Measurements from ENCODE around the gene LRRIQ3. TPM values are rescaled to one million over a fixed set of nuclear protein-coding genes. Genes with fewer than 3 reads are reported as not detected.

LRRIQ3 gene
- total RNA-seq, 1 experiment from 2014 or later, result 0.85 TPM

DNA sequence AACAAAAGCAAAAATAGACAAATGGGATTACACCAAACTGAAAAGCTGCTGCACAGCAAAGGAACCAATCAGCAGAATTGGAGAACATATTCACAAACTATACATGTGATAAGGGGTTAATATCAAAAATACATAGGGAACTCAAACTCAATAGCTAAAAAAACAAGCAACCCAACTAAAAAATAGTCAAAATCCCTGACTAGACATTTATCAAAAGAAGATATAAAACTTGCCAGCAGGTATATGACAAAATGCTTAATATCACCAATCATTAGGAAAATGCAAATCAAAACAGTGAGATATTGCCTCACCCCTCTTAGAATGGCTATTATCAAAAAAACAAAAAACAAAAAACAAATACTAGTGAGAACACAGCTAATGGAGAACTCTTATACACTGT is 140.3 kb downstream of the LRRIQ3 start:
- H3K4me1 ChIP-seq (ENCODE audit: control insufficient read depth, insufficient read depth, low read length), result no peaks in the 10 kb centered on the region
- no peaks in the 10 kb centered on the region for H3K36me3 ChIP-seq (ENCODE audit: control insufficient read depth, insufficient read depth, low read length)
- in situ Hi-C loops (cut with HindIII; ENCODE audit: low pct_unique_long_range_greater_than_20kb, low sequenced_read_pairs), result no loop called here
- TF ChIP-seq SIN3A (IDR thresholded peaks at IDR 0.05; ENCODE audit: borderline replicate concordance, insufficient read depth, low read depth, low read length) (no peak), TCF7L2 (IDR thresholded peaks at IDR 0.05; ENCODE audit: low read depth, low read length) (no peak), POLR2AphosphoS5 (IDR thresholded peaks at IDR 0.05; ENCODE audit: low read depth, low read length) (no peak)
- TF ChIP-seq, protein P1, sequence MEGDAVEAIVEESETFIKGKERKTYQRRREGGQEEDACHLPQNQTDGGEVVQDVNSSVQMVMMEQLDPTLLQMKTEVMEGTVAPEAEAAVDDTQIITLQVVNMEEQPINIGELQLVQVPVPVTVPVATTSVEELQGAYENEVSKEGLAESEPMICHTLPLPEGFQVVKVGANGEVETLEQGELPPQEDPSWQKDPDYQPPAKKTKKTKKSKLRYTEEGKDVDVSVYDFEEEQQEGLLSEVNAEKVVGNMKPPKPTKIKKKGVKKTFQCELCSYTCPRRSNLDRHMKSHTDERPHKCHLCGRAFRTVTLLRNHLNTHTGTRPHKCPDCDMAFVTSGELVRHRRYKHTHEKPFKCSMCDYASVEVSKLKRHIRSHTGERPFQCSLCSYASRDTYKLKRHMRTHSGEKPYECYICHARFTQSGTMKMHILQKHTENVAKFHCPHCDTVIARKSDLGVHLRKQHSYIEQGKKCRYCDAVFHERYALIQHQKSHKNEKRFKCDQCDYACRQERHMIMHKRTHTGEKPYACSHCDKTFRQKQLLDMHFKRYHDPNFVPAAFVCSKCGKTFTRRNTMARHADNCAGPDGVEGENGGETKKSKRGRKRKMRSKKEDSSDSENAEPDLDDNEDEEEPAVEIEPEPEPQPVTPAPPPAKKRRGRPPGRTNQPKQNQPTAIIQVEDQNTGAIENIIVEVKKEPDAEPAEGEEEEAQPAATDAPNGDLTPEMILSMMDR (IDR thresholded peaks at IDR 0.05), result no peak
- TF ChIP-seq, protein P2, sequence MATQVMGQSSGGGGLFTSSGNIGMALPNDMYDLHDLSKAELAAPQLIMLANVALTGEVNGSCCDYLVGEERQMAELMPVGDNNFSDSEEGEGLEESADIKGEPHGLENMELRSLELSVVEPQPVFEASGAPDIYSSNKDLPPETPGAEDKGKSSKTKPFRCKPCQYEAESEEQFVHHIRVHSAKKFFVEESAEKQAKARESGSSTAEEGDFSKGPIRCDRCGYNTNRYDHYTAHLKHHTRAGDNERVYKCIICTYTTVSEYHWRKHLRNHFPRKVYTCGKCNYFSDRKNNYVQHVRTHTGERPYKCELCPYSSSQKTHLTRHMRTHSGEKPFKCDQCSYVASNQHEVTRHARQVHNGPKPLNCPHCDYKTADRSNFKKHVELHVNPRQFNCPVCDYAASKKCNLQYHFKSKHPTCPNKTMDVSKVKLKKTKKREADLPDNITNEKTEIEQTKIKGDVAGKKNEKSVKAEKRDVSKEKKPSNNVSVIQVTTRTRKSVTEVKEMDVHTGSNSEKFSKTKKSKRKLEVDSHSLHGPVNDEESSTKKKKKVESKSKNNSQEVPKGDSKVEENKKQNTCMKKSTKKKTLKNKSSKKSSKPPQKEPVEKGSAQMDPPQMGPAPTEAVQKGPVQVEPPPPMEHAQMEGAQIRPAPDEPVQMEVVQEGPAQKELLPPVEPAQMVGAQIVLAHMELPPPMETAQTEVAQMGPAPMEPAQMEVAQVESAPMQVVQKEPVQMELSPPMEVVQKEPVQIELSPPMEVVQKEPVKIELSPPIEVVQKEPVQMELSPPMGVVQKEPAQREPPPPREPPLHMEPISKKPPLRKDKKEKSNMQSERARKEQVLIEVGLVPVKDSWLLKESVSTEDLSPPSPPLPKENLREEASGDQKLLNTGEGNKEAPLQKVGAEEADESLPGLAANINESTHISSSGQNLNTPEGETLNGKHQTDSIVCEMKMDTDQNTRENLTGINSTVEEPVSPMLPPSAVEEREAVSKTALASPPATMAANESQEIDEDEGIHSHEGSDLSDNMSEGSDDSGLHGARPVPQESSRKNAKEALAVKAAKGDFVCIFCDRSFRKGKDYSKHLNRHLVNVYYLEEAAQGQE (IDR thresholded peaks at IDR 0.05; ENCODE audit: insufficient read depth in 1 of 2, low read depth in 2 of 2, low read length in 1 of 2), result no peak
- intact Hi-C loops (cut with micrococcal nuclease; ENCODE audit: unreplicated experiment), result no loop called here
- POLR2A ChIA-PET, result no interaction called here
- BruUV-seq (replicated peaks), result no TSS peak
- no peak for ATAC-seq
- no peak overlapping the region for H3K27ac ChIP-seq (ENCODE audit: low read length)
- no peak for DNase-seq (ENCODE audit: low read depth, low spot score)
- H3K4me3 ChIP-seq (ENCODE audit: low read depth in 2 of 2, low read length in 2 of 2), result no peak overlapping the region
- CTCF ChIA-PET, result no interaction called here
- H3K27me3 ChIP-seq (ENCODE audit: control insufficient read depth, insufficient read depth, low read length), result no peaks in the 10 kb centered on the region
- H3K9me3 ChIP-seq (ENCODE audit: control insufficient read depth, insufficient read depth, low read depth, low read length), result no peaks in the 10 kb centered on the region

DNA sequence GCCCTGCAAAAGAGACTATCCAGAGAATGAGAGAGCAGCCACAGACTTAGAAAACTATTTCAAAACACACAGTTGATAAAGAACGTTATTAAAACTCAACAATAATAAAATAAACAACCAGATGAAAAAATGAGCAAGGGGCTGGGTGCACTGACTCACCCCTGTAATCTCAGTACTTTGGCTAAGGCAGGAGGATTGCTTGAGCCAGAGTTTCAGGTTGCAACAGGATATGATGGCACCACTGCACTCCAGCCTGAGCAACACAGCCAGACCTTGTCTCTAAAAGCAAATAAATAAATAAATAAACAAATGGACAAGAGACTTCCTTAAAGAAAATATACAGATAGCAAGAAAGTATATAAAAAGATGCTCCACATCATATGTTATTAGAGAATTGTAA is 144.6 kb downstream of the LRRIQ3 start:
- no peak for ATAC-seq
- H3K27ac ChIP-seq (ENCODE audit: low read length), result no peak overlapping the region
- H3K4me1 ChIP-seq (ENCODE audit: control insufficient read depth, insufficient read depth, low read length), result no peaks in the 10 kb centered on the region
- H3K9me3 ChIP-seq (ENCODE audit: control insufficient read depth, insufficient read depth, low read depth, low read length), result no peaks in the 10 kb centered on the region
- CTCF ChIA-PET, result no interaction called here
- TF ChIP-seq, protein P1 (IDR thresholded peaks at IDR 0.05), result no peak
- TF ChIP-seq SIN3A (IDR thresholded peaks at IDR 0.05; ENCODE audit: borderline replicate concordance, insufficient read depth, low read depth, low read length), result no peak
- TF ChIP-seq POLR2AphosphoS5 (IDR thresholded peaks at IDR 0.05; ENCODE audit: low read depth, low read length), result no peak
- TF ChIP-seq, protein P2 (IDR thresholded peaks at IDR 0.05; ENCODE audit: insufficient read depth in 1 of 2, low read depth in 2 of 2, low read length in 1 of 2), result no peak
- no peak for TF ChIP-seq TCF7L2 (IDR thresholded peaks at IDR 0.05; ENCODE audit: low read depth, low read length)
- no peaks in the 10 kb centered on the region for H3K36me3 ChIP-seq (ENCODE audit: control insufficient read depth, insufficient read depth, low read length)
- no peak for DNase-seq (ENCODE audit: low read depth, low spot score)
- POLR2A ChIA-PET, result no interaction called here
- no peak overlapping the region for H3K4me3 ChIP-seq (ENCODE audit: low read depth in 2 of 2, low read length in 2 of 2)
- intact Hi-C loops (cut with micrococcal nuclease; ENCODE audit: unreplicated experiment), result no loop called here
- in situ Hi-C loops (cut with HindIII; ENCODE audit: low pct_unique_long_range_greater_than_20kb, low sequenced_read_pairs), result no loop called here
- no peaks in the 10 kb centered on the region for H3K27me3 ChIP-seq (ENCODE audit: control insufficient read depth, insufficient read depth, low read length)
- no TSS peak for BruUV-seq (replicated peaks)

Data from Panc1 (cell line).